WTC11 (cell line): ENCODE data around the gene PTCH1. TPM values are rescaled to one million over a fixed set of nuclear protein-coding genes. Genes with fewer than 3 reads are reported as not detected.

Experiments used
- ATAC-seq: fragments of 200-7000 bp; cut with Tn5 transposase; 2 replicates; pipeline ENCODE4 v1.10.0; 2021; ENCODE audit warnings: mild to moderate bottlenecking, moderate library complexity
- CTCF ChIA-PET: fragments of 300-600 bp; sonication (Branson Sonifier 250); formaldehyde crosslinking; loops from one replicate; lab custom pipeline; 2021; ENCODE audit warnings: antibody characterized with exemption; lab: Charles Lee
- POLR2A ChIA-PET: fragments of 350-600 bp; sonication (Branson Sonifier 250); formaldehyde crosslinking; loops from one replicate; lab custom pipeline; 2021; ENCODE audit warnings: antibody characterized with exemption; lab: Charles Lee
- DNase-seq: peaks from one replicate; pipeline ENCODE4 v3.0.0; 2021; ENCODE audit warnings: low spot score
- H3K27ac Mint-ChIP-seq: 2 replicates; pipeline ENCODE4 v1.8.0; 2021; ENCODE audit warnings: mixed read lengths
- H3K27me3 Mint-ChIP-seq: 2 replicates; pipeline ENCODE4 v1.8.0; 2021; ENCODE audit warnings: low read depth, mild to moderate bottlenecking, moderate library complexity, mixed read lengths
- H3K36me3 Mint-ChIP-seq: 2 replicates; pipeline ENCODE4 v1.8.0; 2021; ENCODE audit warnings: mixed read lengths
- H3K4me1 Mint-ChIP-seq: 2 replicates; pipeline ENCODE4 v1.8.0; 2022; ENCODE audit warnings: mixed read lengths
- H3K4me3 Mint-ChIP-seq: 2 replicates; pipeline ENCODE4 v1.8.0; 2021; ENCODE audit warnings: mild to moderate bottlenecking, moderate library complexity, mixed read lengths
- H3K9me3 Mint-ChIP-seq: 2 replicates; pipeline ENCODE4 v1.8.0; 2021; ENCODE audit warnings: mixed read lengths
- ATF1 ChIP-seq: sonication (generic); formaldehyde crosslinking; IDR thresholded peaks from 2 replicates; pipeline ENCODE4 v1.8.1; 2023; ENCODE audit warnings: mild to moderate bottlenecking, moderate library complexity, missing genetic modification reagents
- ATF6 ChIP-seq: sonication (generic); formaldehyde crosslinking; IDR thresholded peaks from 2 replicates; pipeline ENCODE4 v1.8.1; 2023; ENCODE audit warnings: mild to moderate bottlenecking, missing genetic modification reagents
- EMX1 ChIP-seq: fragments of 250-450 bp; sonication (Bioruptor Pico); IDR thresholded peaks from 2 replicates; pipeline ENCODE4 v1.8.0; 2021; ENCODE audit warnings: mild to moderate bottlenecking
- ESRRA ChIP-seq: sonication (generic); formaldehyde crosslinking; IDR thresholded peaks from 2 replicates; pipeline ENCODE4 v1.8.1; 2022; ENCODE audit warnings: mild to moderate bottlenecking, missing genetic modification reagents, borderline replicate concordance
- ETV6 ChIP-seq: sonication (generic); formaldehyde crosslinking; IDR thresholded peaks from 2 replicates; pipeline ENCODE4 v1.8.1; 2022; ENCODE audit warnings: mild to moderate bottlenecking, missing genetic modification reagents
- FOXK1 ChIP-seq: sonication (generic); formaldehyde crosslinking; IDR thresholded peaks from 2 replicates; pipeline ENCODE4 v1.8.0; 2022; ENCODE audit warnings: mild to moderate bottlenecking, moderate library complexity, missing genetic modification reagents
- GABPB1 ChIP-seq: sonication (generic); formaldehyde crosslinking; IDR thresholded peaks from 2 replicates; pipeline ENCODE4 v1.8.1; 2023; ENCODE audit warnings: mild to moderate bottlenecking, missing genetic modification reagents
- HMGA2 ChIP-seq: fragments of 250-450 bp; sonication (Bioruptor Pico); IDR thresholded peaks from 2 replicates; pipeline ENCODE4 v1.4.0; 2021; ENCODE audit warnings: mild to moderate bottlenecking, moderate library complexity
- IRF2 ChIP-seq: sonication (generic); formaldehyde crosslinking; IDR thresholded peaks from 2 replicates; pipeline ENCODE4 v1.8.0; 2022; ENCODE audit warnings: low read depth, missing genetic modification reagents, borderline replicate concordance
- KAT7 ChIP-seq: sonication (generic); formaldehyde crosslinking; IDR thresholded peaks from 2 replicates; pipeline ENCODE4 v1.8.1; 2023; ENCODE audit warnings: missing genetic modification reagents, mild to moderate bottlenecking, borderline replicate concordance
- MXD4 ChIP-seq: fragments of 250-450 bp; sonication (Bioruptor Pico); IDR thresholded peaks from 2 replicates; pipeline ENCODE4 v1.8.0; 2021; ENCODE audit warnings: mild to moderate bottlenecking, moderate library complexity, borderline replicate concordance
- MYBL2 ChIP-seq: sonication (generic); formaldehyde crosslinking; IDR thresholded peaks from 2 replicates; pipeline ENCODE4 v1.8.1; 2023; ENCODE audit warnings: mild to moderate bottlenecking, moderate library complexity, missing genetic modification reagents
- NFE2L1 ChIP-seq: sonication (generic); formaldehyde crosslinking; IDR thresholded peaks from 2 replicates; pipeline ENCODE4 v1.8.1; 2023; ENCODE audit warnings: missing genetic modification reagents
- PRRX2 ChIP-seq: fragments of 250-450 bp; sonication (Bioruptor Pico); IDR thresholded peaks from 2 replicates; pipeline ENCODE4 v1.8.0; 2021; ENCODE audit warnings: mild to moderate bottlenecking
- USF2 ChIP-seq: sonication (generic); formaldehyde crosslinking; IDR thresholded peaks from 2 replicates; pipeline ENCODE4 v1.8.1; 2023; ENCODE audit warnings: mild to moderate bottlenecking, missing genetic modification reagents, moderate library complexity
- ZNF396 ChIP-seq: fragments of 250-450 bp; sonication (Bioruptor Pico); IDR thresholded peaks from 2 replicates; pipeline ENCODE4 v1.8.0; 2021; ENCODE audit warnings: mild to moderate bottlenecking, moderate library complexity, borderline replicate concordance
- total RNA-seq: library from RNA; stranded (reverse); gene quantifications from 3 replicates; pipeline ENCODE4 v1.2.3, GENCODE V29; 2021
- TF ChIP-seq, protein P1 (sequence below): fragments of 250-450 bp; sonication (Bioruptor Pico); conservative IDR thresholded peaks from 2 replicates; pipeline ENCODE4 v1.9.0; 2021; ENCODE audit warnings: mild to moderate bottlenecking
- TF ChIP-seq, protein P2 (sequence below): fragments of 250-450 bp; sonication (Bioruptor Pico); IDR thresholded peaks from 2 replicates; pipeline ENCODE4 v1.9.0; 2021; ENCODE audit warnings: mild to moderate bottlenecking
- TF ChIP-seq, protein P3 (sequence below): sonication (generic); formaldehyde crosslinking; IDR thresholded peaks from 2 replicates; pipeline ENCODE4 v1.8.1; 2023; ENCODE audit warnings: mild to moderate bottlenecking, missing genetic modification reagents, moderate library complexity
- TF ChIP-seq, protein P4 (sequence below): sonication (generic); formaldehyde crosslinking; IDR thresholded peaks from 2 replicates; pipeline ENCODE4 v1.8.1; 2023; ENCODE audit warnings: mild to moderate bottlenecking, moderate library complexity, missing genetic modification reagents

Gene PTCH1
- total RNA-seq, 1 experiment from 2014 or later = 38.0 TPM

DNA sequence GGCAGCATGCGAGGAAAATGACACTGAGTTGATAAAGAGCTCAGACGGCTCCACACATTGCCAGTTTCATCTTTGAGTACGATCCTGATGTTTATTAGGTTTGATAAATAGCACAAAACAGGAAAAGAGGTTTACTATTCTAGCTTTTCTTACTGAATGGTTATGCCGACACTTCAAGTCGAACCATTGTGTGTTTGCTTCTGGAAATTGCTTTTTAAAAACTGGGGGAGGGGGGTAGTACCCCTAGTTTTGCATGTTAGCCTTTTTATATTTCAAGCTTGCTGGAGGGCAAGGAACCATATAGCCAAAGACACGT is 5.2 kb downstream of the PTCH1 start:
- TF ChIP-seq EMX1 (CRISPR knock-in tag) (no peak), MYBL2 (CRISPR knock-in tag) (no peak), IRF2 (CRISPR knock-in tag) (no peak), ZNF396 (no peak), PRRX2 (CRISPR knock-in tag) (no peak), KAT7 (CRISPR knock-in tag) (no peak), NFE2L1 (CRISPR knock-in tag) (no peak), ATF1 (CRISPR knock-in tag) (no peak), ETV6 (CRISPR knock-in tag) (no peak), ATF6 (CRISPR knock-in tag) (no peak), GABPB1 (CRISPR knock-in tag) (no peak), MXD4 (CRISPR knock-in tag) (no peak)
- TF ChIP-seq, protein P1, sequence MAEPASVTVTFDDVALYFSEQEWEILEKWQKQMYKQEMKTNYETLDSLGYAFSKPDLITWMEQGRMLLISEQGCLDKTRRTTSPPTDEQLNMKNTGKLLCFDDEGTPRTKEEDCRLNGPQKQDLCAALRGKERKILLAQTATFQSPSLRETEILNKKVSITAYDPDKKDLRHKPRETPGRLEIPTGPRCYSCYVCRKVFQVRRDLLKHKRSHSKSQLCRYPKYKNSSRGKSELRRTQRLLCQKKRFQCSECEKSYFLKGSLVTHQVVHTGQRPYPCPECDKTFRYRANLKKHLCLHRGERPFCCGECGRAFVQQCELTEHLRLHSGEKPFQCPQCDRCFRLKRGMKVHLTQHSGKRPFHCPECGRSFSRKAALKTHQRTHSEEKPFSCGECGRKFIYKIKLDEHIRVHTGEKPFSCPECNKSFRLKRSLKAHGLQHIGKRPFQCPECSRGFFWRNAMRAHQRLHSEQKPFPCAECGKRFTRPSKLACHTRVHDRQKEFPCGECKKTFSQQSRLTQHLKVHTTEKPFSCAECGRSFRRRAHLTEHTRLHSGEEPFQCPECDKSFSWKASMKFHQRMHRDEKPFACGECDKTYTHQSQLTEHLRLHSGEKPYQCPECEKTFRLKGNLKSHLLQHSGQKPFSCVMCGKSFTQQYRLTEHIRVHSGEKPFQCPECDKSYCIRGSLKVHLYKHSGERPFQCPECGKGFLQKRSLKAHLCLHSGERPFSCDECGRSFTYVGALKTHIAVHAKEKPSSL (CRISPR knock-in tag) = no peak
- TF ChIP-seq, protein P2, sequence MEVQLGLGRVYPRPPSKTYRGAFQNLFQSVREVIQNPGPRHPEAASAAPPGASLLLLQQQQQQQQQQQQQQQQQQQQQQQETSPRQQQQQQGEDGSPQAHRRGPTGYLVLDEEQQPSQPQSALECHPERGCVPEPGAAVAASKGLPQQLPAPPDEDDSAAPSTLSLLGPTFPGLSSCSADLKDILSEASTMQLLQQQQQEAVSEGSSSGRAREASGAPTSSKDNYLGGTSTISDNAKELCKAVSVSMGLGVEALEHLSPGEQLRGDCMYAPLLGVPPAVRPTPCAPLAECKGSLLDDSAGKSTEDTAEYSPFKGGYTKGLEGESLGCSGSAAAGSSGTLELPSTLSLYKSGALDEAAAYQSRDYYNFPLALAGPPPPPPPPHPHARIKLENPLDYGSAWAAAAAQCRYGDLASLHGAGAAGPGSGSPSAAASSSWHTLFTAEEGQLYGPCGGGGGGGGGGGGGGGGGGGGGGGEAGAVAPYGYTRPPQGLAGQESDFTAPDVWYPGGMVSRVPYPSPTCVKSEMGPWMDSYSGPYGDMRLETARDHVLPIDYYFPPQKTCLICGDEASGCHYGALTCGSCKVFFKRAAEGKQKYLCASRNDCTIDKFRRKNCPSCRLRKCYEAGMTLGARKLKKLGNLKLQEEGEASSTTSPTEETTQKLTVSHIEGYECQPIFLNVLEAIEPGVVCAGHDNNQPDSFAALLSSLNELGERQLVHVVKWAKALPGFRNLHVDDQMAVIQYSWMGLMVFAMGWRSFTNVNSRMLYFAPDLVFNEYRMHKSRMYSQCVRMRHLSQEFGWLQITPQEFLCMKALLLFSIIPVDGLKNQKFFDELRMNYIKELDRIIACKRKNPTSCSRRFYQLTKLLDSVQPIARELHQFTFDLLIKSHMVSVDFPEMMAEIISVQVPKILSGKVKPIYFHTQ = no peak
- TF ChIP-seq, all 79 proteins: peak for 0
- Mint-ChIP-seq H3K9me3 (no peaks in the 10 kb centered on the region), H3K27ac (peak overlapping the region; percentile 92), H3K36me3 (no peaks in the 10 kb centered on the region), H3K27me3 (peaks cover 39% of the 10 kb centered on the region), H3K4me1 (peaks cover 46% of the 10 kb centered on the region), H3K4me3 (peak overlapping the region; percentile 77)
- ChIA-PET POLR2A (interaction anchor here (1.0 kb wide), 1 partner anchor 364 kb away, joined by 3 read pairs; the partner anchor contains the start of gene ERCC6L2), CTCF (interaction anchor here (1.0 to 2.0 kb wide), 2 partner anchors 40 to 225 kb away, joined by 3 to 8 read pairs; no protein-coding TSS in a partner anchor)
- ATAC-seq (no peak), DNase-seq (no peak)

- Mint-ChIP-seq H3K27ac (peak overlapping the region; percentile 92), H3K9me3 (no peaks in the 10 kb centered on the region), H3K4me3 (peak overlapping the region; percentile 93), H3K4me1 (peaks cover 44% of the 10 kb centered on the region), H3K27me3 (peaks cover 36% of the 10 kb centered on the region), H3K36me3 (no peaks in the 10 kb centered on the region)
- ChIA-PET POLR2A (interaction anchor here (0.6 to 1.0 kb wide), 3 partner anchors 193 to 365 kb away, joined by 3 to 7 read pairs (median 3); partner anchors contain the start of gene ERCC6L2), CTCF (interaction anchor here (1.0 to 2.0 kb wide), 2 partner anchors 41 to 225 kb away, joined by 3 to 8 read pairs; no protein-coding TSS in a partner anchor)
- peak; percentile 87 for DNase-seq
- ATAC-seq = peak; percentile 61
- TF ChIP-seq FOXK1 (CRISPR knock-in tag) (no peak), HMGA2 (CRISPR knock-in tag) (no peak), ESRRA (CRISPR knock-in tag) (no peak), USF2 (CRISPR knock-in tag) (peak; percentile 94)
- TF ChIP-seq, protein P3, sequence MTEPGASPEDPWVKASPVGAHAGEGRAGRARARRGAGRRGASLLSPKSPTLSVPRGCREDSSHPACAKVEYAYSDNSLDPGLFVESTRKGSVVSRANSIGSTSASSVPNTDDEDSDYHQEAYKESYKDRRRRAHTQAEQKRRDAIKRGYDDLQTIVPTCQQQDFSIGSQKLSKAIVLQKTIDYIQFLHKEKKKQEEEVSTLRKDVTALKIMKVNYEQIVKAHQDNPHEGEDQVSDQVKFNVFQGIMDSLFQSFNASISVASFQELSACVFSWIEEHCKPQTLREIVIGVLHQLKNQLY (CRISPR knock-in tag) = no peak
- TF ChIP-seq, protein P2 = no peak; the same call in 1 of the 2 replicates
- TF ChIP-seq, protein P4, sequence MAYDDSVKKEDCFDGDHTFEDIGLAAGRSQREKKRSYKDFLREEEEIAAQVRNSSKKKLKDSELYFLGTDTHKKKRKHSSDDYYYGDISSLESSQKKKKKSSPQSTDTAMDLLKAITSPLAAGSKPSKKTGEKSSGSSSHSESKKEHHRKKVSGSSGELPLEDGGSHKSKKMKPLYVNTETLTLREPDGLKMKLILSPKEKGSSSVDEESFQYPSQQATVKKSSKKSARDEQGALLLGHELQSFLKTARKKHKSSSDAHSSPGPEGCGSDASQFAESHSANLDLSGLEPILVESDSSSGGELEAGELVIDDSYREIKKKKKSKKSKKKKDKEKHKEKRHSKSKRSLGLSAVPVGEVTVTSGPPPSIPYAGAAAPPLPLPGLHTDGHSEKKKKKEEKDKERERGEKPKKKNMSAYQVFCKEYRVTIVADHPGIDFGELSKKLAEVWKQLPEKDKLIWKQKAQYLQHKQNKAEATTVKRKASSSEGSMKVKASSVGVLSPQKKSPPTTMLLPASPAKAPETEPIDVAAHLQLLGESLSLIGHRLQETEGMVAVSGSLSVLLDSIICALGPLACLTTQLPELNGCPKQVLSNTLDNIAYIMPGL = no peak
Observed at GRCh38 chr9:95510709-95511615, 5.8 kb downstream of the PTCH1 start.
